Suprapubic skin (tissue), 4 donors: ENCODE results near the gene CASP1. TPM values are rescaled to one million over a fixed set of nuclear protein-coding genes. Genes with fewer than 3 reads are reported as not detected.
"Not testable (repeated sequence)": the region's sequence is repeated elsewhere in the genome, so short reads cannot be mapped to it uniquely, and the experiment has no call there.

Source experiments
- DNase-seq, 2 donors: peaks; one replicate each; pipeline ENCODE4 v3.0.0-alpha.2; 2019; ENCODE audit warnings: low spot score in 2 of 2
- H3K27ac ChIP-seq: fragments of 200-600 bp; sonication (generic); one replicate; pipeline ENCODE4 v1.5.1; 2019
- H3K27me3 ChIP-seq: fragments of 200-600 bp; sonication (generic); one replicate; pipeline ENCODE4 v1.5.1; 2019
- H3K36me3 ChIP-seq: fragments of 200-600 bp; sonication (generic); one replicate; pipeline ENCODE4 v1.5.1; 2019
- H3K4me1 ChIP-seq: fragments of 200-600 bp; sonication (generic); one replicate; pipeline ENCODE4 v1.5.1; 2019
- H3K4me3 ChIP-seq: fragments of 200-600 bp; sonication (generic); one replicate; pipeline ENCODE4 v1.5.1; 2019; ENCODE audit warnings: mild to moderate bottlenecking
- H3K9me3 ChIP-seq: fragments of 200-600 bp; sonication (generic); one replicate; pipeline ENCODE4 v1.5.1; 2019
- EP300 ChIP-seq: sonication (generic); formaldehyde crosslinking; IDR thresholded peaks from one replicate; pipeline ENCODE4 v1.6.1; 2017; ENCODE audit warnings: antibody characterized with exemption
- POLR2A ChIP-seq, 2 donors: fragments of 450-650 bp; IDR thresholded peaks; one replicate each; pipeline ENCODE4 v1.6.1; 2017; ENCODE audit warnings: antibody characterized with exemption in 2 of 2, mild to moderate bottlenecking in 2 of 2, moderate library complexity in 2 of 2
- POLR2AphosphoS5 ChIP-seq, 3 donors: sonication (generic); formaldehyde crosslinking; IDR thresholded peaks; one replicate each; pipeline ENCODE4 v1.6.1; 2017; ENCODE audit warnings: antibody characterized with exemption in 3 of 3
- WGBS: methylation state at CpG from one replicate; pipeline ENCODE4 v1.1.5; 2018; 5-methylcytosine and 5-hydroxymethylcytosine counted together
- total RNA-seq, 4 donors: library from RNA; depleted of rRNA; stranded (reverse); fragments of >200 nt; gene quantifications; one replicate each; pipeline ENCODE4 v1.1.0, GENCODE V29; 2016
- TF ChIP-seq, protein P1 (sequence below), 2 donors: fragments of 200-600 bp in 1 of 2; fragments of 450-650 bp in 1 of 2; sonication (generic) in 1 of 2; IDR thresholded peaks; one replicate each; pipeline ENCODE4 v1.5.1; 2016 to 2019; ENCODE audit warnings: antibody characterized with exemption in 2 of 2, mild to moderate bottlenecking in 1 of 2, moderate library complexity in 1 of 2

The CASP1 gene
- total RNA-seq, 4 donors from 2014 or later, result 20.1 to 35.7 (median 28.3) TPM

DNA sequence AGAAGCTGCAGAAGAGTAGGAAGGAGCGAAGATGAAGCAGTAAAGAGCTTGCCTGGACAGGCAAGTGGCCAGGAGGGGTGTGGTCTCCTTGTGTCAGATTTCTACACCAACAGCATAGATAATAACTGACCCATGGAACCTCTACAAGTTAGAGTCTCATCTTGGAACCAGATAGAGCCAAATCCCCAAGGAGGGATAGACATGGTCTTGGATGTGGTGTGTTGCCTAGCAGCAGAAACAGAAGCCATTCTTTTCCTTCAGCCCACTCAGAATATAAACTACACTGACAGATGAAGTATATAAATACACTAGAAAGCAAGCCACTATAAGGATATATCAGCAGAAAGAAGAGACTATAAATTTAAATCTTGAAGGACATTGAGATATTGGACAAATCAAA lies 14.5 kb upstream of the CASP1 start:
- Histone ChIP-seq H3K4me3 (no peak overlapping the region), H3K27ac (no peak overlapping the region), H3K27me3 (no peaks in the 10 kb centered on the region), H3K4me1 (peaks cover 22% of the 10 kb centered on the region), H3K9me3 (no peaks in the 10 kb centered on the region), H3K36me3 (no peaks in the 10 kb centered on the region)
- no peak for TF ChIP-seq EP300
- TF ChIP-seq POLR2AphosphoS5 (IDR thresholded peaks at IDR 0.05), result no peak
- TF ChIP-seq, protein P1, sequence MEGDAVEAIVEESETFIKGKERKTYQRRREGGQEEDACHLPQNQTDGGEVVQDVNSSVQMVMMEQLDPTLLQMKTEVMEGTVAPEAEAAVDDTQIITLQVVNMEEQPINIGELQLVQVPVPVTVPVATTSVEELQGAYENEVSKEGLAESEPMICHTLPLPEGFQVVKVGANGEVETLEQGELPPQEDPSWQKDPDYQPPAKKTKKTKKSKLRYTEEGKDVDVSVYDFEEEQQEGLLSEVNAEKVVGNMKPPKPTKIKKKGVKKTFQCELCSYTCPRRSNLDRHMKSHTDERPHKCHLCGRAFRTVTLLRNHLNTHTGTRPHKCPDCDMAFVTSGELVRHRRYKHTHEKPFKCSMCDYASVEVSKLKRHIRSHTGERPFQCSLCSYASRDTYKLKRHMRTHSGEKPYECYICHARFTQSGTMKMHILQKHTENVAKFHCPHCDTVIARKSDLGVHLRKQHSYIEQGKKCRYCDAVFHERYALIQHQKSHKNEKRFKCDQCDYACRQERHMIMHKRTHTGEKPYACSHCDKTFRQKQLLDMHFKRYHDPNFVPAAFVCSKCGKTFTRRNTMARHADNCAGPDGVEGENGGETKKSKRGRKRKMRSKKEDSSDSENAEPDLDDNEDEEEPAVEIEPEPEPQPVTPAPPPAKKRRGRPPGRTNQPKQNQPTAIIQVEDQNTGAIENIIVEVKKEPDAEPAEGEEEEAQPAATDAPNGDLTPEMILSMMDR (IDR thresholded peaks at IDR 0.05), result no peak
- TF ChIP-seq POLR2A (IDR thresholded peaks at IDR 0.05), result no peak
- DNase-seq, result no peak
- 82% methylated on average over 1 of the region's 1 CpG for WGBS

DNA sequence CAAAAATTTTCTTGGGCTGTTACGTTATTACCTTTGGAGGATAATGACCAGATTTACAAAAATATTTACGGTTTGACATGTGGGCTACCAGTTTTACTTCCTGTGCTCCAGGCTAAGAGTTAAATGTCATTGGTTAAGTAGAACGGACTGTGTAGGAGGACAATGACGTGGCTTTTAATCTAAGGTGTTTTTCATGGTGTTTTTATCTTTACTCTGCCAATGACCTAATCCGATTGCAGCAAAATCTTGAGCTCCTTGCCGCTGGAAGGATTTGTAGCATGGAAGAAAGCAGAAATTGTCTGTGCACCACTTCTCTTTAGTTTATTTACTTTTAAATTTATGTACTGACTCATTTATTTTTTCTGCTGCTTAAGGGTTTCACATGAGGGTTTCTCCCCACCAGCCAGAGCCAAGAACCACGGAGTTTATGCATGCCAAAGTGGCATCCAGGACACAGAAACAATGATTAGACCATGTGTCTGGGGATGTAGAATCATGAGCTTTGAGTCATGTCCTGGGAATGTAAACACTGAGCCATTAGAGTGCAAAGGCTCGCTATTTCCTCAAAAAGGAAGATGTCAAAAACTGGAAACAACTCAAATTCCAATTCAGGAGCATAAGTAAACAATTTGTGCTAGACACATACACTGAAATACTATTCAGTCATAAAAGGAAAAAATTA lies 12.1 kb upstream of the CASP1 start:
- peaks cover 29% of the 10 kb centered on the region for H3K4me1 ChIP-seq
- whole genome bisulfite sequencing, result 38% methylated on average over 8 of the region's 8 CpGs
- peak in 1 of 2 donors; percentile 63 for DNase-seq
- H3K36me3 ChIP-seq, result no peaks in the 10 kb centered on the region
- H3K27me3 ChIP-seq, result no peaks in the 10 kb centered on the region
- H3K4me3 ChIP-seq, result no peak overlapping the region
- no peaks in the 10 kb centered on the region for H3K9me3 ChIP-seq
- H3K27ac ChIP-seq, result no peak overlapping the region
- no peak for TF ChIP-seq POLR2A (IDR thresholded peaks at IDR 0.05)
- peak; percentile 8 for TF ChIP-seq EP300
- peak in 1 of 3 donors; percentile 19 for TF ChIP-seq POLR2AphosphoS5 (IDR thresholded peaks at IDR 0.05)
- TF ChIP-seq, protein P1 (IDR thresholded peaks at IDR 0.05), result no peak

DNA sequence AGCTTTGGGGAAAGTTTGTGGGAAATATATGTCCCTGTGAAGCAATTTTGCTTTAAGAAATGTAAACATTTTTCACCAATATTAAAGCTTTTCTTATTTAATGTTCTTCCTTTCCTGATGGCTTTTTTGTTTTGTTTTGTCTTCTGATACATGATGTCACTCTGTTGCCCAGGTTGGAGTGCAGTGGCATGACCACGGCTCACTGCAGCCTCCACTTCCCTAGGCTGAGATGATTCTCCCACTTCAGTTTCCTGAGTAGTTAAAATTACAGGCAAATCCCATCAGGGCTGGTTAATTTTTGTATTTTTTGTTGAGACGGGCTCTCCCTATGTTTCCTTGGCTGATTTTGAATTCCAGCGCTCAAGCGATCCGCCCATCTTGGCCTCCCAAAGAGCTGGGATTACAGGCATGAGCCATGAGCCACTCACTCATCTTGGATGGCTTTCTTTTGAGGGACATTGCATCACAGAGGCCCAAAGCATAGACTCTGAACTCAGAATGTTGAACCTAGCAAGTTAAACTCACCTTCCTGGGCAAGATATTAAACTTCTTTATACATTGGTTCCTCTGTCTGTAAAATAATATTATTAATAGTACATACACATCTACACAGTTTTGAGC lies 10.8 kb upstream of the CASP1 start:
- H3K36me3 ChIP-seq, result no peaks in the 10 kb centered on the region
- peak overlapping the region; percentile 50 for H3K27ac ChIP-seq
- peak overlapping the region; percentile 41 for H3K4me3 ChIP-seq
- no peaks in the 10 kb centered on the region for H3K9me3 ChIP-seq
- peaks cover 30% of the 10 kb centered on the region for H3K4me1 ChIP-seq
- H3K27me3 ChIP-seq, result no peaks in the 10 kb centered on the region
- DNase-seq, result peak in 1 of 2 donors; percentile 73
- WGBS, result 51% methylated on average over 5 of the region's 5 CpGs
- no peak for TF ChIP-seq EP300
- no peak for TF ChIP-seq POLR2A (IDR thresholded peaks at IDR 0.05)
- TF ChIP-seq, protein P1 (IDR thresholded peaks at IDR 0.05), result no peak
- TF ChIP-seq POLR2AphosphoS5 (IDR thresholded peaks at IDR 0.05), result no peak

DNA sequence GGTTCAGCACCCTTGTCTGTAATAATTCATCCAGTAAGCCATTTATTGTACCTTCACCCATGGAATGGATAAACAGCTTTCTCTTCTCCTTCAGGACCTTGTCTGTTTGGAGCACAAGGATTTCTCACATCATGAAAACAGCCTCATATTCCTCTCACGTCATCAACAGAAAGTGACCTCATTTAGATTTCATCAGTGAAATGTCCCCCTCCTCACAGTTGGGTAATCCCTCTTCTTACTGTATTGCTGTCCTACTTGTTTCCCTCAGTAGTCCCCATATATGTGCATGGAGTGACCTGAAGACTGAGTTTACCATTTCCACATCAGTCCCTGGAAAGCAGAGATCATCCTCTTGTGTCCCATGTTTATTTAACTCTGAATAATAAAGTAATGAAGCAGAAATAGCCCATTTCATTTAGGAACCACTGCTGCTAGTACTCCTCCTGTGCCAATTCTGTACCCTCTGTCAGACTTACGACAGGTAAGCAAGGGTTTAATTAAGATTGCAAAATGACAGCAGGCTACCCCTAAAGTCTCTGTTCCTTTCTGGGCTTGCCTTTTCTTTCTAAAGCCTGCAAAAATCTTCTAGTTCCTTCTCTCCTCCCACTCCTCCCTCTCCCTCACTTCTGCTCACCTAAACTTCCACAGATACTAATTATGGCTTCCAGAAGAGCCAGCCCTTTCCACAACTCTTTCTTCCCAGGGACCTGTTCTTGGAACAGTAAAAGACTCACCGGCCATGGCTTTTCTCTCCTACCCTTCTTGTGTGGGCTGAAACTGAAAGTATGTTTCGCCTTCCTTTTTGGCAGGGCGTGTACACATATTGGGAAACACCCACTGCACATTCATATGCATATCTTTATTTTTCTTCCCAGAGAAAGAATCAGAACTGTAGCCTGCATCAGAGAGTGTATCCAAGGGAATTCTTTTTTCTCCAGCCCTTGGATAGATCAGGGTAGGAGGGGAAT lies 9.9 kb upstream of the CASP1 start, which contains the start of gene CARD16:
Gene CARD16, minus strand, starts transcription at position 779 of the 968 bp plus-strand sequence. Its CDS starts 38 bp downstream, at position 741.
- H3K27me3 ChIP-seq, H3K36me3 ChIP-seq, H3K9me3 ChIP-seq: not testable (repeated sequence)
- peak within 1 kb of the TSS; percentile 50 for H3K27ac ChIP-seq
- 14% methylated on average over 5 of the region's 5 CpGs for WGBS
- DNase-seq, result peak in 1 of 2 donors; percentile 62
- peak within 1 kb of the TSS; percentile 41 for H3K4me3 ChIP-seq
- peaks cover 30% of the 10 kb centered on the region for H3K4me1 ChIP-seq

DNA sequence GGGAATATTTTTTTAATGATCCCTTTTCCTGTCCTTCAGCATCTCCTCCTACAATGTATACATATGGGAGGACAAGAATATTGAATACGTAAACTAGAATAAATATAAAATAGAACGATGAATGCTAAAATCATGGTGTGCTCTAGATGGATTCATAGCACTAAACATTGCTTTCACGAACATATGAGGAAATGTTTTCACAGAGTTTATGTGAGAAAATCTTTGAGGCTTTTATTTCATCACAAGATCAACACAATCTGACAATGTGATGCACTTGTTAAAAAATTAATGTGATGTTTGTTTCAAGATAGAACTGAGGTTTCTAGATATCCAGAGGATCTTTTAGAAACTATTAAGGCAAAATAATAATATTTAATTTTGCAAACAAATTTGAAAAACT lies 7.2 kb upstream of the CASP1 start:
- H3K27me3 ChIP-seq, result no peaks in the 10 kb centered on the region
- no peak overlapping the region for H3K4me3 ChIP-seq
- peaks cover 28% of the 10 kb centered on the region for H3K4me1 ChIP-seq

More for the DNA sequence above, 7.2 kb upstream of the CASP1 start:
- 89% methylated on average over 3 of the region's 3 CpGs for WGBS
- Histone ChIP-seq H3K9me3 (no peaks in the 10 kb centered on the region), H3K27ac (no peak overlapping the region), H3K36me3 (no peaks in the 10 kb centered on the region)
- TF ChIP-seq EP300 (no peak), POLR2AphosphoS5 (IDR thresholded peaks at IDR 0.05) (no peak), POLR2A (IDR thresholded peaks at IDR 0.05) (no peak)
- TF ChIP-seq, protein P1 (IDR thresholded peaks at IDR 0.05), result no peak
- DNase-seq, result no peak
